Activated T-helper 2 cell treated with anti-CD3 and anti-CD28 coated beads, Interferon-gamma antibody, Interleukin-2, Interleukin-4, amounts not matched to agents 10 μg/mL and 5 μg/mL and 100 μg/mL, durations not matched to agents 14 hours and 24 hours and 36 hours (primary cell): ENCODE results near the gene SIGMAR1. TPM values are rescaled to one million over a fixed set of nuclear protein-coding genes. Genes with fewer than 3 reads are reported as not detected.

Source experiments
- DNase-seq: peaks from one replicate; pipeline ENCODE4 v3.0.0; 2021; ENCODE audit warnings: low spot score
- H3K27ac Mint-ChIP-seq: one replicate; pipeline ENCODE4 v1.8.0; 2021; ENCODE audit warnings: mixed read lengths
- H3K27me3 Mint-ChIP-seq: one replicate; pipeline ENCODE4 v1.8.0; 2021; ENCODE audit warnings: low read depth, mixed read lengths
- H3K36me3 Mint-ChIP-seq: one replicate; pipeline ENCODE4 v1.8.0; 2021; ENCODE audit warnings: low read depth, mixed read lengths
- H3K4me1 Mint-ChIP-seq: one replicate; pipeline ENCODE4 v1.8.0; 2021; ENCODE audit warnings: low read depth, mixed read lengths
- H3K4me3 Mint-ChIP-seq: one replicate; pipeline ENCODE4 v1.8.0; 2021; ENCODE audit warnings: low read depth, mild to moderate bottlenecking, moderate library complexity, mixed read lengths
- H3K9me3 Mint-ChIP-seq: one replicate; pipeline ENCODE4 v1.8.0; 2021; ENCODE audit warnings: mixed read lengths
- intact Hi-C: fragments of 100-400 bp; cut with micrococcal nuclease; formaldehyde crosslinking; loops from one replicate; pipeline ENCODE4 v1.15.1; 2023
- total RNA-seq: library from RNA; stranded (reverse); gene quantifications from 2 replicates; pipeline ENCODE4 v1.2.3, GENCODE V29; 2022

Gene SIGMAR1
- total RNA-seq, 1 donor from 2014 or later, result 109 TPM

GRCh38 chr9:34603610-34604231, 33.9 kb downstream of the SIGMAR1 start:
- intact Hi-C loops, result loop anchor here (2.0 to 5.0 kb wide), 2 partner anchors 34 to 55 kb away; partner anchors contain the start of gene SIGMAR1
- Mint-ChIP-seq H3K36me3 (no peaks in the 10 kb centered on the region), H3K27me3 (peaks cover 16% of the 10 kb centered on the region), H3K4me1 (no peaks in the 10 kb centered on the region), H3K27ac (no peak overlapping the region), H3K4me3 (no peak overlapping the region), H3K9me3 (no peaks in the 10 kb centered on the region)
- peak; percentile 66 for DNase-seq

- Mint-ChIP-seq H3K9me3 (no peaks in the 10 kb centered on the region), H3K27ac (no peak overlapping the region), H3K4me1 (no peaks in the 10 kb centered on the region), H3K4me3 (no peak overlapping the region), H3K27me3 (peaks cover 20% of the 10 kb centered on the region), H3K36me3 (no peaks in the 10 kb centered on the region)
- DNase-seq, result no peak
- intact Hi-C loops, result loop anchor here (2.0 to 5.0 kb wide), 2 partner anchors 35 to 53 kb away; partner anchors contain the start of gene SIGMAR1
Measured at GRCh38 chr9:34601937-34602573, 35.5 kb downstream of the SIGMAR1 start.

- Mint-ChIP-seq H3K4me1 (no peaks in the 10 kb centered on the region), H3K27ac (no peak overlapping the region), H3K4me3 (no peak overlapping the region), H3K36me3 (no peaks in the 10 kb centered on the region), H3K27me3 (peaks cover 29% of the 10 kb centered on the region), H3K9me3 (no peaks in the 10 kb centered on the region)
- DNase-seq, result no peak
- intact Hi-C loops, result loop anchor here (5.0 kb wide), 1 partner anchor 36 kb away; the partner anchor contains the start of gene SIGMAR1
Measured at GRCh38 chr9:34600908-34601307, 36.7 kb downstream of the SIGMAR1 start.

GRCh38 chr9:34599546-34599945, 38.0 kb downstream of the SIGMAR1 start:
- DNase-seq, result no peak
- intact Hi-C loops, result no loop called here
- Mint-ChIP-seq H3K27me3 (peaks cover 30% of the 10 kb centered on the region), H3K36me3 (no peaks in the 10 kb centered on the region), H3K27ac (no peak overlapping the region), H3K4me1 (no peaks in the 10 kb centered on the region), H3K9me3 (no peaks in the 10 kb centered on the region), H3K4me3 (no peak overlapping the region)

- Mint-ChIP-seq H3K4me3 (no peak overlapping the region), H3K36me3 (no peaks in the 10 kb centered on the region), H3K9me3 (no peaks in the 10 kb centered on the region), H3K4me1 (peaks cover 2% of the 10 kb centered on the region), H3K27me3 (peaks cover 51% of the 10 kb centered on the region), H3K27ac (no peak overlapping the region)
- DNase-seq, result no peak
- intact Hi-C loops, result loop anchor here (5.0 kb wide), 3 partner anchors 92 to 192 kb away; no protein-coding TSS in a partner anchor
Measured at GRCh38 chr9:34594177-34594576, 43.4 kb downstream of the SIGMAR1 start.

- H3K9me3 Mint-ChIP-seq, result no peaks in the 10 kb centered on the region
- intact Hi-C loops, result loop anchor here (5.0 kb wide), 3 partner anchors 91 to 191 kb away; no protein-coding TSS in a partner anchor
- H3K36me3 Mint-ChIP-seq, result no peaks in the 10 kb centered on the region
- DNase-seq, result no peak
- H3K4me1 Mint-ChIP-seq, result peaks cover 2% of the 10 kb centered on the region
- no peak overlapping the region for H3K27ac Mint-ChIP-seq
- H3K27me3 Mint-ChIP-seq, result peaks cover 61% of the 10 kb centered on the region
- no peak overlapping the region for H3K4me3 Mint-ChIP-seq
Measured at GRCh38 chr9:34592895-34593601, 44.5 kb downstream of the SIGMAR1 start.

- H3K36me3 Mint-ChIP-seq, result no peaks in the 10 kb centered on the region
- H3K27ac Mint-ChIP-seq, result no peak overlapping the region
- intact Hi-C loops, result loop anchor here (2.0 to 5.0 kb wide), 4 partner anchors 43 to 190 kb away; no protein-coding TSS in a partner anchor
- DNase-seq, result no peak
- peaks cover 2% of the 10 kb centered on the region for H3K4me1 Mint-ChIP-seq
- H3K27me3 Mint-ChIP-seq, result peaks cover 64% of the 10 kb centered on the region
- no peaks in the 10 kb centered on the region for H3K9me3 Mint-ChIP-seq
- H3K4me3 Mint-ChIP-seq, result no peak overlapping the region
Measured at GRCh38 chr9:34591917-34592866, 45.4 kb downstream of the SIGMAR1 start.

- Mint-ChIP-seq H3K27ac (no peak overlapping the region), H3K27me3 (peaks cover 69% of the 10 kb centered on the region), H3K36me3 (no peaks in the 10 kb centered on the region), H3K4me3 (no peak overlapping the region), H3K4me1 (peaks cover 2% of the 10 kb centered on the region), H3K9me3 (no peaks in the 10 kb centered on the region)
- intact Hi-C loops, result loop anchor here (2.0 to 5.0 kb wide), 4 partner anchors 43 to 189 kb away; no protein-coding TSS in a partner anchor
- DNase-seq, result peak; percentile 67
Measured at GRCh38 chr9:34591248-34591916, 46.2 kb downstream of the SIGMAR1 start.

- peak overlapping the region; percentile 51 for H3K4me3 Mint-ChIP-seq
- no peaks in the 10 kb centered on the region for H3K9me3 Mint-ChIP-seq
- intact Hi-C loops, result loop anchor here (2.0 to 5.0 kb wide), 4 partner anchors 42 to 188 kb away; no protein-coding TSS in a partner anchor
- peaks cover 2% of the 10 kb centered on the region for H3K4me1 Mint-ChIP-seq
- no peaks in the 10 kb centered on the region for H3K36me3 Mint-ChIP-seq
- H3K27me3 Mint-ChIP-seq, result peaks cover 71% of the 10 kb centered on the region
- no peak for DNase-seq
- H3K27ac Mint-ChIP-seq, result no peak overlapping the region
Measured at GRCh38 chr9:34590381-34591247, 47.0 kb downstream of the SIGMAR1 start.

GRCh38 chr9:34589636-34590380, 47.8 kb downstream of the SIGMAR1 start, which contains the start of gene CNTFR:
Gene CNTFR, minus strand, starts transcription at chr9:34589724. Its CDS starts 20,743 bp downstream, at chr9:34568981.
- DNase-seq, result no peak
- no peaks in the 10 kb centered on the region for H3K36me3 Mint-ChIP-seq
- H3K4me1 Mint-ChIP-seq, result peaks cover 2% of the 10 kb centered on the region
- peak within 1 kb of the TSS; percentile 51 for H3K4me3 Mint-ChIP-seq
- no peaks in the 10 kb centered on the region for H3K9me3 Mint-ChIP-seq
- no peak within 1 kb of the TSS for H3K27ac Mint-ChIP-seq
- peaks cover 73% of the 10 kb centered on the region for H3K27me3 Mint-ChIP-seq
- intact Hi-C loops, result loop anchor here (2.0 to 5.0 kb wide), 5 partner anchors 35 to 188 kb away; no protein-coding TSS in a partner anchor
